Progenitor cell of endocrine pancreas (in vitro differentiated cells): ENCODE results near the gene LCE1E. TPM values are rescaled to one million over a fixed set of nuclear protein-coding genes. Genes with fewer than 3 reads are reported as not detected.

ENCODE experiments used
- DNase-seq: peaks from one replicate; pipeline ENCODE4 v3.0.0; 2021; ENCODE audit warnings: low spot score; ENCODE audit not compliant: unreplicated experiment
- H3K27ac Mint-ChIP-seq: 2 replicates; pipeline ENCODE4 v1.8.0; 2021; ENCODE audit warnings: mild to moderate bottlenecking, moderate library complexity, mixed read lengths
- H3K27me3 Mint-ChIP-seq: 2 replicates; pipeline ENCODE4 v1.8.0; 2021; ENCODE audit warnings: mixed read lengths
- H3K36me3 Mint-ChIP-seq: 2 replicates; pipeline ENCODE4 v1.8.0; 2022; ENCODE audit warnings: mixed read lengths; ENCODE audit not compliant: insufficient read depth
- H3K4me1 Mint-ChIP-seq: 2 replicates; pipeline ENCODE4 v1.8.0; 2021; ENCODE audit warnings: low read depth, mixed read lengths
- H3K4me3 Mint-ChIP-seq: 2 replicates; pipeline ENCODE4 v1.8.0; 2021; ENCODE audit warnings: low read depth, mild to moderate bottlenecking, moderate library complexity, mixed read lengths
- H3K9me3 Mint-ChIP-seq: 2 replicates; pipeline ENCODE4 v1.8.0; 2021; ENCODE audit warnings: low read depth, mixed read lengths
- total RNA-seq: library from RNA; stranded (reverse); gene quantifications from 2 replicates; pipeline ENCODE4 v1.2.1, GENCODE V29; 2021
- TF ChIP-seq, protein P1 (sequence below): fragments of 200-600 bp; sonication (generic); IDR thresholded peaks from one replicate; pipeline ENCODE4 v1.5.0; 2021; ENCODE audit warnings: antibody characterized with exemption, mild to moderate bottlenecking; ENCODE audit not compliant: unreplicated experiment

The LCE1E gene
- total RNA-seq, 1 donor from 2014 or later = not detected

DNA sequence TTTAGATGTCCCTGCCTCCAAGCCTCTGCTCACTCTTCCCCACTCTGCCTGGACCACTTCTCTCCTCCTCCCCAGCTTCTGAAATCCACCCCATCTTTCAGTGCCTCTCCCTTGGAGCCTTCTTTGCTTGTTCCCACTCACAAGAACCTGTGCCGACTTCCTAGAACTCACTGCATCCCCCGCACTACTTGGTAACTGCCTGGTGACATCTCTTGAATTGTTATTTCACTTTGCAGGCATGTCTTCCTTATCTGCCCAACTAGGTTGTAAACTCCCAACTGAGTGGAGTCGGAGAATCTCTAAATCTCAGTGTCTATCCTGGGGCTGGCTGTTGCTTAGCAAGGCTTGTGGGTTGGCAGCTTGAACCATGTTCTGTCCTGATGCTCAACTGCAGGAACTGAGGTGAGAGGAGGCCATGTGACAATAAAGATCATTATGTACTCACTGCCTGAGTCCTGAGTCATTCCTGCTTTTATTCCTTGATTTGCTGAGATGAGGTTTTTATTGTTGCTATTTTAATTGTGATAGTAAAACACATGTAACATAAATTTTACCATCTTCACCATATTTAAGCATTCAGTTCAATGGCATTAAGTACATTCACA lies 24.3 kb upstream of the LCE1E start:
- H3K4me1 Mint-ChIP-seq = no peaks in the 10 kb centered on the region
- TF ChIP-seq, protein P1, sequence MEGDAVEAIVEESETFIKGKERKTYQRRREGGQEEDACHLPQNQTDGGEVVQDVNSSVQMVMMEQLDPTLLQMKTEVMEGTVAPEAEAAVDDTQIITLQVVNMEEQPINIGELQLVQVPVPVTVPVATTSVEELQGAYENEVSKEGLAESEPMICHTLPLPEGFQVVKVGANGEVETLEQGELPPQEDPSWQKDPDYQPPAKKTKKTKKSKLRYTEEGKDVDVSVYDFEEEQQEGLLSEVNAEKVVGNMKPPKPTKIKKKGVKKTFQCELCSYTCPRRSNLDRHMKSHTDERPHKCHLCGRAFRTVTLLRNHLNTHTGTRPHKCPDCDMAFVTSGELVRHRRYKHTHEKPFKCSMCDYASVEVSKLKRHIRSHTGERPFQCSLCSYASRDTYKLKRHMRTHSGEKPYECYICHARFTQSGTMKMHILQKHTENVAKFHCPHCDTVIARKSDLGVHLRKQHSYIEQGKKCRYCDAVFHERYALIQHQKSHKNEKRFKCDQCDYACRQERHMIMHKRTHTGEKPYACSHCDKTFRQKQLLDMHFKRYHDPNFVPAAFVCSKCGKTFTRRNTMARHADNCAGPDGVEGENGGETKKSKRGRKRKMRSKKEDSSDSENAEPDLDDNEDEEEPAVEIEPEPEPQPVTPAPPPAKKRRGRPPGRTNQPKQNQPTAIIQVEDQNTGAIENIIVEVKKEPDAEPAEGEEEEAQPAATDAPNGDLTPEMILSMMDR = no peak
- no peak overlapping the region for H3K27ac Mint-ChIP-seq
- H3K36me3 Mint-ChIP-seq = peaks cover 4% of the 10 kb centered on the region
- H3K27me3 Mint-ChIP-seq = no peaks in the 10 kb centered on the region
- no peak overlapping the region for H3K4me3 Mint-ChIP-seq
- no peak for DNase-seq
- H3K9me3 Mint-ChIP-seq = peaks cover 60% of the 10 kb centered on the region

- peaks cover 63% of the 10 kb centered on the region for H3K9me3 Mint-ChIP-seq
- DNase-seq = no peak
- H3K27me3 Mint-ChIP-seq = no peaks in the 10 kb centered on the region
- H3K4me1 Mint-ChIP-seq = no peaks in the 10 kb centered on the region
- TF ChIP-seq, protein P1 = no peak
- peaks cover 4% of the 10 kb centered on the region for H3K36me3 Mint-ChIP-seq
- no peak overlapping the region for H3K4me3 Mint-ChIP-seq
- H3K27ac Mint-ChIP-seq = no peak overlapping the region
These were observed 17.1 kb upstream of the LCE1E start for GRCh38 chr1:152768847-152769533.

- Mint-ChIP-seq H3K4me1 (no peaks in the 10 kb centered on the region), H3K9me3 (peaks cover 71% of the 10 kb centered on the region), H3K27ac (no peak overlapping the region), H3K36me3 (peaks cover 2% of the 10 kb centered on the region), H3K27me3 (no peaks in the 10 kb centered on the region), H3K4me3 (no peak overlapping the region)
- no peak for DNase-seq
- TF ChIP-seq, protein P1 = no peak
These were observed 15.6 kb upstream of the LCE1E start for GRCh38 chr1:152770411-152770810.

DNA sequence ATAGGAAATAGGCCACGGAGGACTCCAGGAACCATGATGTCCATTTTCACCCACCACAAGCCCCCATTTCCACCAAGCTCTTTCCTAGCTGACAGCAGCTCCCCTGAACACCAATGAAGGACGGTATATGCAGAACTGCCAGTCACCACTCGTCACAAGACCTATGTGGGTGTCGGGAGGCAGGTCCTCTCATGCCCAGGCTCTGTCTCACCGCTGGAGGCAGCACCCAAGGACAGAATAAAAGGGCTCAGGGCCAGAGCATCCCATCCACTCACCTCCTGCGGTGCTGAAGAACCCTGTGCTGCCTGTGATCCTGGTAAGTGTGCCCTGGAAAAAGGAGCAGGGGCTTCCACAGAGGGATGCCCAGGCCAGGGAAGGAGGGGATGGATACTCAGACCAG lies 11.2 kb upstream of the LCE1E start, which contains the start of gene LCE1F:
LCE1F (plus strand) TSS at position 266 of the 400 bp plus-strand sequence. CDS start 1,232 bp downstream, outside the sequence.
- no peak within 1 kb of the TSS for H3K4me3 Mint-ChIP-seq
- H3K27ac Mint-ChIP-seq = no peak within 1 kb of the TSS
- no peak for DNase-seq
- TF ChIP-seq, protein P1 = no peak
- H3K9me3 Mint-ChIP-seq = peaks cover 65% of the 10 kb centered on the region
- peaks cover 2% of the 10 kb centered on the region for H3K36me3 Mint-ChIP-seq
- H3K4me1 Mint-ChIP-seq = no peaks in the 10 kb centered on the region
- no peaks in the 10 kb centered on the region for H3K27me3 Mint-ChIP-seq

DNA sequence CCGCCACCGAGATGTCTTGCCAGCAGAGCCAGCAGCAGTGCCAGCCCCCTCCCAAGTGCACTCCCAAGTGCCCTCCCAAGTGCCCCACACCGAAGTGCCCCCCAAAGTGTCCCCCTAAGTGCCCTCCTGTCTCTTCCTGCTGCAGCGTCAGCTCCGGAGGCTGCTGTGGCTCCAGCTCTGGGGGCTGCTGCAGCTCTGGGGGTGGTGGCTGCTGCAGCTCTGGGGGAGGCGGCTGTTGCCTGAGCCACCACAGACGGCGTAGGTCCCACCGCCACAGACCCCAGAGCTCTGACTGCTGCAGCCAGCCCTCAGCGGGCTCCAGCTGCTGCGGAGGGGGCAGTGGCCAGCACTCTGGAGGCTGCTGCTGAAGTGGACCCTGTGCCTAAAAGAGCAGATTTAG lies 9.7 kb upstream of the LCE1E start:
- H3K9me3 Mint-ChIP-seq = peaks cover 62% of the 10 kb centered on the region
- no peak overlapping the region for H3K4me3 Mint-ChIP-seq
- DNase-seq = no peak
- TF ChIP-seq, protein P1 = no peak
- H3K4me1 Mint-ChIP-seq = no peaks in the 10 kb centered on the region
- no peak overlapping the region for H3K27ac Mint-ChIP-seq
- no peaks in the 10 kb centered on the region for H3K27me3 Mint-ChIP-seq
- H3K36me3 Mint-ChIP-seq = peaks cover 2% of the 10 kb centered on the region
